ENCODE results near the gene CEMP1. TPM values are rescaled to one million over a fixed set of nuclear protein-coding genes. Genes with fewer than 3 reads are reported as not detected.

Gene CEMP1
- total RNA-seq, 1 donor from 2014 or later, result under 0.01 TPM

- DNase-seq (ENCODE audit: low read depth in 2 of 2), result no peak
These were observed 25.5 kb downstream of the CEMP1 start for GRCh38 chr16:2505695-2506094.

GRCh38 chr16:2501946-2502895, 29.0 kb downstream of the CEMP1 start:
- DNase-seq (ENCODE audit: low read depth in 2 of 2), result no peak

- DNase-seq (ENCODE audit: low read depth in 2 of 2), result peak; percentile 80 to 92
These were observed 30.1 kb downstream of the CEMP1 start for GRCh38 chr16:2500918-2501750.

GRCh38 chr16:2500430-2500917, 30.7 kb downstream of the CEMP1 start:
- no peak for DNase-seq (ENCODE audit: low read depth in 2 of 2)

- no peak for DNase-seq (ENCODE audit: low read depth in 2 of 2)
These were observed 31.2 kb downstream of the CEMP1 start for GRCh38 chr16:2499890-2500429.

GRCh38 chr16:2499454-2499853, 31.8 kb downstream of the CEMP1 start:
- no peak for DNase-seq (ENCODE audit: low read depth in 2 of 2)

GRCh38 chr16:2498531-2499253, 32.5 kb downstream of the CEMP1 start:
- DNase-seq (ENCODE audit: low read depth in 2 of 2), result no peak

GRCh38 chr16:2497695-2498484, 33.3 kb downstream of the CEMP1 start:
- DNase-seq (ENCODE audit: low read depth in 2 of 2), result no peak

GRCh38 chr16:2497116-2497630, 34.0 kb downstream of the CEMP1 start:
- DNase-seq (ENCODE audit: low read depth in 2 of 2), result no peak

GRCh38 chr16:2496223-2497115, 34.7 kb downstream of the CEMP1 start:
- DNase-seq (ENCODE audit: low read depth in 2 of 2), result no peak

- no peak for DNase-seq (ENCODE audit: low read depth in 2 of 2)
These were observed 36.2 kb downstream of the CEMP1 start for GRCh38 chr16:2495041-2495440.

- no peak for DNase-seq (ENCODE audit: low read depth in 2 of 2)
These were observed 36.6 kb downstream of the CEMP1 start for GRCh38 chr16:2494616-2495015.

- DNase-seq (ENCODE audit: low read depth in 2 of 2), result no peak
These were observed 37.6 kb downstream of the CEMP1 start for GRCh38 chr16:2493605-2494004.

- no peak for DNase-seq (ENCODE audit: low read depth in 2 of 2)
These were observed 38.9 kb downstream of the CEMP1 start for GRCh38 chr16:2492292-2492691.

- no peak for DNase-seq (ENCODE audit: low read depth in 2 of 2)
These were observed 40.8 kb downstream of the CEMP1 start for GRCh38 chr16:2490190-2491105.

GRCh38 chr16:2489581-2489980, 41.6 kb downstream of the CEMP1 start:
- DNase-seq (ENCODE audit: low read depth in 2 of 2), result no peak

GRCh38 chr16:2487903-2488531, 43.2 kb downstream of the CEMP1 start:
- no peak for DNase-seq (ENCODE audit: low read depth in 2 of 2)

- DNase-seq (ENCODE audit: low read depth in 2 of 2), result no peak
These were observed 43.7 kb downstream of the CEMP1 start for GRCh38 chr16:2487517-2487842.
